Panc1 (cell line): ENCODE measurements around the gene BRSK1. TPM values are rescaled to one million over a fixed set of nuclear protein-coding genes. Genes with fewer than 3 reads are reported as not detected.
A peak's percentile ranks its signal among the peaks of the same experiment; 100 is the strongest.

Experiments used
- ATAC-seq: fragments of 200-7000 bp; cut with Tn5 transposase; 2 replicates; pipeline ENCODE4 v1.9.1; 2020; ENCODE audit warnings: mild to moderate bottlenecking, moderate library complexity
- BruUV-seq: library from RNA; stranded (reverse); fragments of 400-500 nt; replicated peaks from 2 replicates; lab custom pipeline; 2021; lab: Mats Ljungman, UMichigan
- CTCF ChIA-PET: fragments of 300-600 bp; sonication (Branson Sonifier 250); formaldehyde crosslinking; loops from one replicate; lab custom pipeline; 2022; ENCODE audit warnings: antibody characterized with exemption; lab: Charles Lee
- POLR2A ChIA-PET: fragments of 300-600 bp; sonication (Branson Sonifier 250); formaldehyde crosslinking; loops from one replicate; lab custom pipeline; 2022; ENCODE audit warnings: antibody characterized with exemption; lab: Charles Lee
- DNase-seq: peaks from one replicate; pipeline ENCODE4 v3.0.0-alpha.2; 2010; ENCODE audit warnings: low read depth, low spot score
- H3K27ac ChIP-seq: 2 replicates; pipeline ENCODE4 v1.5.1; 2011; ENCODE audit warnings: mild to moderate bottlenecking, low read length, inconsistent platforms
- H3K27me3 ChIP-seq: fragments of 200-500 bp; sonication (Bioruptor generic); 2 replicates; pipeline ENCODE4 v1.6.0; 2014; ENCODE audit warnings: low read length, inconsistent platforms; ENCODE audit not compliant: control insufficient read depth, insufficient read depth
- H3K36me3 ChIP-seq: fragments of 200-500 bp; sonication (Bioruptor generic); 2 replicates; pipeline ENCODE4 v1.5.1; 2014; ENCODE audit warnings: inconsistent platforms, mild to moderate bottlenecking, low read length, moderate library complexity; ENCODE audit not compliant: control insufficient read depth, insufficient read depth
- H3K4me1 ChIP-seq: 2 replicates; pipeline ENCODE4 v1.5.1; 2011; ENCODE audit warnings: inconsistent platforms, mild to moderate bottlenecking, low read length, moderate library complexity; ENCODE audit not compliant: control insufficient read depth, insufficient read depth
- H3K4me3 ChIP-seq, 2 experiments: 2 replicates each; pipeline ENCODE4 v1.5.1; 2011 to 2012; ENCODE audit warnings: low read depth in 2 of 2, low read length in 2 of 2, mild to moderate bottlenecking in 2 of 2, inconsistent platforms in 1 of 2, moderate library complexity in 1 of 2
- H3K9me3 ChIP-seq: fragments of 200-500 bp; sonication (Bioruptor generic); 2 replicates; pipeline ENCODE4 v1.5.1; 2014; ENCODE audit warnings: low read depth, mild to moderate bottlenecking, inconsistent platforms, low read length, moderate library complexity; ENCODE audit not compliant: control insufficient read depth, insufficient read depth
- CTCF ChIP-seq: fragments of 450-650 bp; IDR thresholded peaks from 2 replicates; pipeline ENCODE4 v1.5.1; 2017; ENCODE audit warnings: mild to moderate bottlenecking
- POLR2AphosphoS5 ChIP-seq: IDR thresholded peaks from 2 replicates; pipeline ENCODE4 v1.6.1; 2012; ENCODE audit warnings: mild to moderate bottlenecking, low read depth, low read length, moderate library complexity
- SIN3A ChIP-seq: IDR thresholded peaks from 2 replicates; pipeline ENCODE4 v1.6.1; 2012; ENCODE audit warnings: low read depth, mild to moderate bottlenecking, low read length, moderate library complexity, borderline replicate concordance; ENCODE audit not compliant: insufficient read depth
- TCF7L2 ChIP-seq: IDR thresholded peaks from 2 replicates; pipeline ENCODE4 v1.6.1; 2011; ENCODE audit warnings: mild to moderate bottlenecking, low read depth, low read length, inconsistent platforms
- in situ Hi-C: cut with HindIII; loops from 2 replicates; pipeline ENCODE4 v1.10.0; 2016; ENCODE audit warnings: low sequenced_read_pairs, low pct_unique_long_range_greater_than_20kb
- intact Hi-C: fragments of 100-400 bp; cut with micrococcal nuclease; formaldehyde crosslinking; loops from one replicate; pipeline ENCODE4 v1.10.0; 2022; ENCODE audit not compliant: unreplicated experiment
- total RNA-seq: library from RNA; stranded (reverse); gene quantifications from one replicate; pipeline ENCODE4 v1.2.1, GENCODE V29; 2021; ENCODE audit not compliant: unreplicated experiment
- TF ChIP-seq, protein P1 (sequence below), 2 experiments: IDR thresholded peaks; 2 replicates each; pipeline ENCODE4 v1.6.1; 2011 to 2012; ENCODE audit warnings: low read depth in 2 of 2, control low read depth in 1 of 2, low read length in 1 of 2, mild to moderate bottlenecking in 1 of 2, moderate library complexity in 1 of 2; ENCODE audit not compliant: insufficient read depth in 1 of 2

Gene BRSK1
- total RNA-seq, 1 experiment from 2014 or later = 7.9 TPM

DNA sequence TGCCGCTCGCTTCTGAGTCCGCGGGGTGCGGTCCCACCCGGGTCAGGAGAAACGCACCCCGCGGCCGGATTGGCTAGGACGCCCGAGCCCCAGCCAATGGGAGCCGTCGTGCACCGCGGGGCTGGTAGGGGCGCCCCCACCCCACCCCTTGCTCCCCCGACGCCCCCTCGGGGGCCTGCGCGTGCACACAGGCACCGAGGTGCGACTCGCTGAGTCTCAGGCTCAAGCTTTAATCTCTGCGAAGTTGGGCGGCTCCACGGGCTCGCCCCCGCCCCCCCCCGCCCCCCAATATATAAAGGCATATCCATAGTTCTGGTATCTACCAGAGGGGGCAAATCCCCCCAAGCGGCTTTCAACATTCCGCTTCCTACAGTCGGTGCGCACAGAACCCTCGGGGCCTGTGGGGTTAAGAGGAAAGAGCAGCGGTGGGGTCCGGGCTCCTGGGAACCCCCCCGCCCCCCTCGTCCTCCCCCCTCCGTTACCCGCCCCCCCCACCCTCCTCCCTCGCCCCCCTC, 71.0 kb downstream of the BRSK1 start, which contains the start of gene COX6B2:
TSS of gene COX6B2 (minus strand) at position 22 of the 515 bp plus-strand sequence. CDS start 198 bp downstream, outside the sequence.
- intact Hi-C loops = no loop called here
- CTCF ChIA-PET = no interaction called here

DNA sequence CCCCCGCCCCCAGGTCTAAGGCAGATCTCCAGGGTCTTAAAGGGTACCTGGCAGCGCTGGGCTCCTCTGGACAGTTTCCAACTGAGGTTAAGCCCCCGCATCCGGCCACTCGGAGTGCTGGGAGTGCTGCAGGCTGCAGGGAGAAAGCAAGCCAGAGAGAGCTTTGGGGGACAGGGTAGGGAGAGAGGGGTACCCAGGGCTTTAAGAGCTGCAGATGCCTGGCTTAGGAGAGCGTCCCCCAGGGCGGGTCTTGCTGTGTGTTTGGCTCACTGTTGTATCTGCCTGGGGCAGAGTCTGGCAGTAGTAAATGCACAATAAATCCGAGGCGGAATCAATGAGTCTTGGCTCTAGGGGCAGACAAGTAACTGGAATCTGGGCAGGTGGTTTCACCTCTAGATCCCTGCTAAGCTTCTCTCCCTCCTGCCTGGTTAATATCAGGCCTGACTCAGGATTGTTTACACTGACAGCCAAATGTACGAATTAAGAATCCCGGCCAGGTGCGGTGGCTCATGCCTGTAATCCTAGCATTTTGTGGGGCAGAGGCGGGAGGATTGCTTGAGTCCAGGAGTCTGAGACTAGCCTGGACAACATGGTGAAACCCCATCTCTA, 71.5 kb downstream of the BRSK1 start:
- ChIA-PET CTCF (no interaction called here), POLR2A (no interaction called here)
- BruUV-seq = no TSS peak
- H3K27me3 ChIP-seq = no peaks in the 10 kb centered on the region
- no peaks in the 10 kb centered on the region for H3K36me3 ChIP-seq
- peaks cover 12% of the 10 kb centered on the region for H3K4me1 ChIP-seq
- no peak overlapping the region for H3K27ac ChIP-seq
- intact Hi-C loops (no loop called here), in situ Hi-C loops (no loop called here)
- H3K9me3 ChIP-seq = no peaks in the 10 kb centered on the region
- no peak for TF ChIP-seq TCF7L2
- TF ChIP-seq, protein P1, sequence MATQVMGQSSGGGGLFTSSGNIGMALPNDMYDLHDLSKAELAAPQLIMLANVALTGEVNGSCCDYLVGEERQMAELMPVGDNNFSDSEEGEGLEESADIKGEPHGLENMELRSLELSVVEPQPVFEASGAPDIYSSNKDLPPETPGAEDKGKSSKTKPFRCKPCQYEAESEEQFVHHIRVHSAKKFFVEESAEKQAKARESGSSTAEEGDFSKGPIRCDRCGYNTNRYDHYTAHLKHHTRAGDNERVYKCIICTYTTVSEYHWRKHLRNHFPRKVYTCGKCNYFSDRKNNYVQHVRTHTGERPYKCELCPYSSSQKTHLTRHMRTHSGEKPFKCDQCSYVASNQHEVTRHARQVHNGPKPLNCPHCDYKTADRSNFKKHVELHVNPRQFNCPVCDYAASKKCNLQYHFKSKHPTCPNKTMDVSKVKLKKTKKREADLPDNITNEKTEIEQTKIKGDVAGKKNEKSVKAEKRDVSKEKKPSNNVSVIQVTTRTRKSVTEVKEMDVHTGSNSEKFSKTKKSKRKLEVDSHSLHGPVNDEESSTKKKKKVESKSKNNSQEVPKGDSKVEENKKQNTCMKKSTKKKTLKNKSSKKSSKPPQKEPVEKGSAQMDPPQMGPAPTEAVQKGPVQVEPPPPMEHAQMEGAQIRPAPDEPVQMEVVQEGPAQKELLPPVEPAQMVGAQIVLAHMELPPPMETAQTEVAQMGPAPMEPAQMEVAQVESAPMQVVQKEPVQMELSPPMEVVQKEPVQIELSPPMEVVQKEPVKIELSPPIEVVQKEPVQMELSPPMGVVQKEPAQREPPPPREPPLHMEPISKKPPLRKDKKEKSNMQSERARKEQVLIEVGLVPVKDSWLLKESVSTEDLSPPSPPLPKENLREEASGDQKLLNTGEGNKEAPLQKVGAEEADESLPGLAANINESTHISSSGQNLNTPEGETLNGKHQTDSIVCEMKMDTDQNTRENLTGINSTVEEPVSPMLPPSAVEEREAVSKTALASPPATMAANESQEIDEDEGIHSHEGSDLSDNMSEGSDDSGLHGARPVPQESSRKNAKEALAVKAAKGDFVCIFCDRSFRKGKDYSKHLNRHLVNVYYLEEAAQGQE (IDR thresholded peaks at IDR 0.05; ENCODE audit: insufficient read depth in 1 of 2, low read depth in 2 of 2, low read length in 1 of 2) = no peak
- H3K4me3 ChIP-seq = no peak overlapping the region
- ATAC-seq (peak; percentile 21), DNase-seq (no peak)

More for the DNA sequence above, 71.0 kb downstream of the BRSK1 start, which contains the start of gene COX6B2:
- H3K27me3 ChIP-seq = no peaks in the 10 kb centered on the region
- in situ Hi-C loops = no loop called here
- TF ChIP-seq CTCF (no peak), POLR2AphosphoS5 (no peak), TCF7L2 (no peak), SIN3A (no peak)
- TF ChIP-seq, protein P1 (IDR thresholded peaks at IDR 0.05; ENCODE audit: insufficient read depth in 1 of 2, low read depth in 2 of 2, low read length in 1 of 2) = no peak
- BruUV-seq = no TSS peak
- peak within 1 kb of the TSS; percentile 55 to 62 for H3K4me3 ChIP-seq
- H3K9me3 ChIP-seq = no peaks in the 10 kb centered on the region
- ATAC-seq = no peak
- DNase-seq = no peak
- peaks cover 12% of the 10 kb centered on the region for H3K4me1 ChIP-seq
- POLR2A ChIA-PET = interaction anchor here (0.6 kb wide), 1 partner anchor 14 kb away, joined by 3 read pairs; no protein-coding TSS in a partner anchor
- peak within 1 kb of the TSS; percentile 57 for H3K27ac ChIP-seq
- H3K36me3 ChIP-seq = no peaks in the 10 kb centered on the region
